Astrocyte (in vitro differentiated cells and primary cell): ENCODE results near the gene LDLRAD4.

Experiments used
- EZH2 ChIP-seq: IDR thresholded peaks from 2 replicates; pipeline ENCODE4 v1.6.1; 2012; ENCODE audit warnings: mild to moderate bottlenecking, low read length, inconsistent platforms; ENCODE audit not compliant: insufficient read depth
- TF ChIP-seq, protein P1 (sequence below): IDR thresholded peaks from 2 replicates; pipeline ENCODE4 v1.5.1; 2011; ENCODE audit warnings: low read depth, mild to moderate bottlenecking, inconsistent platforms, low read length, moderate library complexity; ENCODE audit not compliant: insufficient read depth

DNA sequence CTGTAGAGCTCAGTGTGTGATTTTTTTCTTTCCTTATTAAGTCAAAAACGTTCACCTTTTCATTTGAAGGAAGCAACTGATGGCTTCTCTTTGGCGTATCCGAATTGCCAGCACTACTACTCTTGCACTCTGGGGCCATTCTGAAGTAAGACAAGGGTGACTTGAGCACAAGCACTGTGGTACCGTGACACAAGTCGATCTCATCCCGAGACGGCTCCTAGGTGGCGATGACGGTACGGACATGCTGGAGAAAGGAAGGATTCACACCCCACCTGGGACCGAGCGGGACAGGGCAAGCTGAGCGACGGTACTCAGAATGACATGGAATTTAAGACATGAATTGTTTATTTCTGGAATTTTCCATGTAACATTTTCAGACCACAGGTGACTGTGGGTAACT, 36.8 kb upstream of the LDLRAD4 start:
- TF ChIP-seq, protein P1, sequence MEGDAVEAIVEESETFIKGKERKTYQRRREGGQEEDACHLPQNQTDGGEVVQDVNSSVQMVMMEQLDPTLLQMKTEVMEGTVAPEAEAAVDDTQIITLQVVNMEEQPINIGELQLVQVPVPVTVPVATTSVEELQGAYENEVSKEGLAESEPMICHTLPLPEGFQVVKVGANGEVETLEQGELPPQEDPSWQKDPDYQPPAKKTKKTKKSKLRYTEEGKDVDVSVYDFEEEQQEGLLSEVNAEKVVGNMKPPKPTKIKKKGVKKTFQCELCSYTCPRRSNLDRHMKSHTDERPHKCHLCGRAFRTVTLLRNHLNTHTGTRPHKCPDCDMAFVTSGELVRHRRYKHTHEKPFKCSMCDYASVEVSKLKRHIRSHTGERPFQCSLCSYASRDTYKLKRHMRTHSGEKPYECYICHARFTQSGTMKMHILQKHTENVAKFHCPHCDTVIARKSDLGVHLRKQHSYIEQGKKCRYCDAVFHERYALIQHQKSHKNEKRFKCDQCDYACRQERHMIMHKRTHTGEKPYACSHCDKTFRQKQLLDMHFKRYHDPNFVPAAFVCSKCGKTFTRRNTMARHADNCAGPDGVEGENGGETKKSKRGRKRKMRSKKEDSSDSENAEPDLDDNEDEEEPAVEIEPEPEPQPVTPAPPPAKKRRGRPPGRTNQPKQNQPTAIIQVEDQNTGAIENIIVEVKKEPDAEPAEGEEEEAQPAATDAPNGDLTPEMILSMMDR = no peak
- TF ChIP-seq EZH2 = no peak
